ENCODE measurements around the gene ATG9B. TPM values are rescaled to one million over a fixed set of nuclear protein-coding genes. Genes with fewer than 3 reads are reported as not detected.

The ATG9B gene
- total RNA-seq, 4 donors from 2014 or later = 0.55 to 1.5 (median 0.76) TPM; not detected in 1

DNA sequence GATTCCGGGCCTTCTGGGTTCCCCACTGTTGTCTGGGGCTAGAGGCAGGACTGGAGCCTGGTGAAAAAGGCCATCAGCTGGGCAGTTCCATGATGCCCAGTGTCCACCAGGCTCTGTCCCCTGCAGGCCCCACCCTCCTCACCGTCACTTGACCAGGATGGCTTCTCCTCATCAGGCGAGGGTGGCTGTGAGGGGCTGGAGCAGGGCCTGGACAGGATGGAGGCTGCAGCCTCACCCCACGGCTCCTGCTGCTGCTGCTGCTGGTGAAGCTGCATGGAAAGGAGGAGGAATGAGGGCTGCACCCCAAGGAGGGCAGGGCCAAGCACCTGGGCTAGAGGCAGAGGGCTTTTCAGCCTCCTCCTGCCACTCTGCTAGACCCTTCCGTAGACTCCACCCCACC, 8.3 kb downstream of the ATG9B start:
- no peak overlapping the region for H3K4me3 ChIP-seq
- H3K4me1 ChIP-seq = peaks cover 0 to 18% of the 10 kb centered on the region in 2 donors
- H3K27me3 ChIP-seq = peaks cover 5 to 10% of the 10 kb centered on the region in 2 donors
- no peaks in the 10 kb centered on the region for H3K36me3 ChIP-seq
- intact Hi-C loops (cut with DNase I; ENCODE audit: low total_unique reads) = no loop called here
- H3K9me3 ChIP-seq = no peaks in the 10 kb centered on the region
- H3K27ac ChIP-seq = no peak overlapping the region
- TF ChIP-seq, protein P1, sequence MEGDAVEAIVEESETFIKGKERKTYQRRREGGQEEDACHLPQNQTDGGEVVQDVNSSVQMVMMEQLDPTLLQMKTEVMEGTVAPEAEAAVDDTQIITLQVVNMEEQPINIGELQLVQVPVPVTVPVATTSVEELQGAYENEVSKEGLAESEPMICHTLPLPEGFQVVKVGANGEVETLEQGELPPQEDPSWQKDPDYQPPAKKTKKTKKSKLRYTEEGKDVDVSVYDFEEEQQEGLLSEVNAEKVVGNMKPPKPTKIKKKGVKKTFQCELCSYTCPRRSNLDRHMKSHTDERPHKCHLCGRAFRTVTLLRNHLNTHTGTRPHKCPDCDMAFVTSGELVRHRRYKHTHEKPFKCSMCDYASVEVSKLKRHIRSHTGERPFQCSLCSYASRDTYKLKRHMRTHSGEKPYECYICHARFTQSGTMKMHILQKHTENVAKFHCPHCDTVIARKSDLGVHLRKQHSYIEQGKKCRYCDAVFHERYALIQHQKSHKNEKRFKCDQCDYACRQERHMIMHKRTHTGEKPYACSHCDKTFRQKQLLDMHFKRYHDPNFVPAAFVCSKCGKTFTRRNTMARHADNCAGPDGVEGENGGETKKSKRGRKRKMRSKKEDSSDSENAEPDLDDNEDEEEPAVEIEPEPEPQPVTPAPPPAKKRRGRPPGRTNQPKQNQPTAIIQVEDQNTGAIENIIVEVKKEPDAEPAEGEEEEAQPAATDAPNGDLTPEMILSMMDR (IDR thresholded peaks at IDR 0.05) = no peak
- no peak for TF ChIP-seq POLR2A (IDR thresholded peaks at IDR 0.05)
- no peak for DNase-seq

- Histone ChIP-seq H3K27me3 (peaks cover 5 to 10% of the 10 kb centered on the region in 2 donors), H3K4me3 (no peak overlapping the region), H3K9me3 (no peaks in the 10 kb centered on the region), H3K4me1 (peaks cover 0 to 18% of the 10 kb centered on the region in 2 donors), H3K27ac (no peak overlapping the region), H3K36me3 (no peaks in the 10 kb centered on the region)
- TF ChIP-seq POLR2A (IDR thresholded peaks at IDR 0.05) = no peak
- TF ChIP-seq, protein P1 (IDR thresholded peaks at IDR 0.05) = no peak
- intact Hi-C loops (cut with DNase I; ENCODE audit: low total_unique reads) = no loop called here
- no peak for DNase-seq
These were observed 9.3 kb downstream of the ATG9B start for GRCh38 chr7:151014950-151015349.

GRCh38 chr7:151013733-151014497, 10.4 kb downstream of the ATG9B start:
- H3K9me3 ChIP-seq = no peaks in the 10 kb centered on the region
- H3K4me1 ChIP-seq = peaks cover 0 to 16% of the 10 kb centered on the region in 2 donors
- peaks cover 5 to 7% of the 10 kb centered on the region in 2 donors for H3K27me3 ChIP-seq
- H3K4me3 ChIP-seq = no peak overlapping the region
- peak; percentile 35 to 54 for DNase-seq
- intact Hi-C loops (cut with DNase I; ENCODE audit: low total_unique reads) = no loop called here
- H3K27ac ChIP-seq = no peak overlapping the region
- TF ChIP-seq POLR2A (IDR thresholded peaks at IDR 0.05) = no peak
- TF ChIP-seq, protein P1 (IDR thresholded peaks at IDR 0.05) = no peak
- no peaks in the 10 kb centered on the region for H3K36me3 ChIP-seq

DNA sequence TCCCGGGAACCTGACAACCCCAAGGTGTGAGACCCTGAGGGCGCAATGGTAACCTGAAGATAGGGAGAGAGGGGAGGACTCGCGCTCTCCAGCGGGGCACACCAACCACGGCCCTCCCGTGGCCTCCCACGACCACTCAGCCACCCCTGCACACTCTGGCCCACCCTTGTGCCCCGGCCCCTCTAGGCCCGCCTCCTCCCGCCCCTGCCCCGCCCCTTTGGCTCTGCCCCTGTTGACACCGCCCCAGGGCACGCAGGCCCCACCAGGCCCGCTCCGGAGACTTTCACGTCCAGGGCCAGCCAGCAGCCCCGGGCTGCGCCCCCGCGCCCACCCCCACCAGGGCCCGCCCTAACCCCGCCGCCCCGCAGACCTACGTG, 10.9 kb downstream of the ATG9B start:
- no peak overlapping the region for H3K27ac ChIP-seq
- peaks cover 0 to 16% of the 10 kb centered on the region in 2 donors for H3K4me1 ChIP-seq
- H3K36me3 ChIP-seq = no peaks in the 10 kb centered on the region
- TF ChIP-seq, protein P1 (IDR thresholded peaks at IDR 0.05) = no peak
- TF ChIP-seq POLR2A (IDR thresholded peaks at IDR 0.05) = no peak
- no peaks in the 10 kb centered on the region for H3K9me3 ChIP-seq
- no peak overlapping the region for H3K4me3 ChIP-seq
- intact Hi-C loops (cut with DNase I; ENCODE audit: low total_unique reads) = no loop called here
- H3K27me3 ChIP-seq = peaks cover 5% of the 10 kb centered on the region in 2 donors
- DNase-seq = no peak

- intact Hi-C loops (cut with DNase I; ENCODE audit: low total_unique reads) = no loop called here
- no peak for TF ChIP-seq POLR2A (IDR thresholded peaks at IDR 0.05)
- TF ChIP-seq, protein P1 (IDR thresholded peaks at IDR 0.05) = peak; percentile 20 to 54 (median 32)
- H3K27ac ChIP-seq = no peak overlapping the region
- H3K36me3 ChIP-seq = no peaks in the 10 kb centered on the region
- DNase-seq = no peak
- peaks cover 0 to 11% of the 10 kb centered on the region in 2 donors for H3K4me1 ChIP-seq
- H3K4me3 ChIP-seq = no peak overlapping the region
- H3K9me3 ChIP-seq = no peaks in the 10 kb centered on the region
- H3K27me3 ChIP-seq = peaks cover 4 to 5% of the 10 kb centered on the region in 2 donors
These were observed 11.4 kb downstream of the ATG9B start for GRCh38 chr7:151012911-151013347.

Data from uterus (tissue), 4 donors.